Large intestine (tissue), 3 donors: ENCODE results near the gene BCKDK. TPM values are rescaled to one million over a fixed set of nuclear protein-coding genes. Genes with fewer than 3 reads are reported as not detected.

ENCODE experiments used
- DNase-seq, 2 donors: peaks; one replicate each; pipeline versions ENCODE4 v3.0.0 to v3.0.0-alpha.2; 2013
- H3K27ac ChIP-seq: one replicate; pipeline ENCODE4 v1.5.1; 2013; ENCODE audit warnings: low read length
- H3K27me3 ChIP-seq: 2 replicates; pipeline ENCODE4 v1.6.1; 2013; ENCODE audit warnings: low read length; ENCODE audit not compliant: control insufficient read depth, insufficient read depth
- H3K36me3 ChIP-seq: 2 replicates; pipeline ENCODE4 v1.6.1; 2013; ENCODE audit warnings: low read length; ENCODE audit not compliant: control insufficient read depth, insufficient read depth
- H3K4me1 ChIP-seq: one replicate; pipeline ENCODE4 v1.6.1; 2013; ENCODE audit warnings: low read length; ENCODE audit not compliant: control insufficient read depth, insufficient read depth
- H3K4me3 ChIP-seq: one replicate; pipeline ENCODE4 v1.5.1; 2013; ENCODE audit warnings: low read length
- H3K9me3 ChIP-seq: one replicate; pipeline ENCODE4 v1.6.1; 2013; ENCODE audit warnings: mild to moderate bottlenecking, low read depth, low read length, moderate library complexity; ENCODE audit not compliant: control insufficient read depth
- WGBS: methylation state at CpG from one replicate; pipeline ENCODE4 v1.1.5; 2013; ENCODE audit warnings: low lambda C conversion rate; ENCODE audit not compliant: insufficient coverage; 5-methylcytosine and 5-hydroxymethylcytosine counted together
- polyA plus RNA-seq: library from polyadenylated mRNA; unstranded; fragments of 120-200 nt; gene quantifications from one replicate; pipeline ENCODE4 v1.2.1, GENCODE V29; 2013

Gene BCKDK
- polyA plus RNA-seq, 1 donor = 26.5 TPM

DNA sequence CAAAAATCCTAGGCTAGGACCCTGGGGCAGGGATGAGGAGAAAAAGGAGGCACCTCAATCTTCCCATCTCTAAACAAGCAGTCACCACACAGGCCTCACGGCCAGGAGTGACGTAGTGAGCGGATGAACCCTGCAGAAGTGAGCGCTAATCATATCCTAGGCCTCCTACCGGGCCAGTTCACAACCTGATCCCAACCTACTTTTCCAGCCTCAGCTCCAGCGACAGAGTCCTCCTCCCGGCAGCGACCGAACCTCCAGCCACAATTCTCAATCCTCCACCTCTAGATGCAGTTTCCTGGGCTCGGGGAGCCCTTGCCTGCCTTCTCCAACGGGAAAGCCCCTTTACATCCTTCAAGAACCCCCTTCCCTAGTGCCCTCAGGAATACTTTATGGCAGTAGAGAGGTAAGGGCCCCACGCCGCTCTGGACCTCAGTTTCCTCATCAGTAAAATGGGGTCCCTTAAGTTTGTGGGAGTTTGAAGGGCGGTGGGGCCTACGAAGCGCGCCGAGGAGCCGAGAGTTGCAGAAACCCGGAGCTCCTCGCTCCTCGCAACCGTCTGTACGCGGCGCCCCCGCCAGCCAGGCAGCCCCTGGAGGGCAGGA, 35.5 kb upstream of the BCKDK start:
- WGBS = no CpG with 5 or more reads among the region's 27 CpGs
- H3K27ac ChIP-seq = peak overlapping the region; percentile 68
- H3K27me3 ChIP-seq = no peaks in the 10 kb centered on the region
- H3K4me3 ChIP-seq = peak overlapping the region; percentile 88
- H3K4me1 ChIP-seq = peaks cover 11% of the 10 kb centered on the region
- H3K9me3 ChIP-seq = peaks cover 4% of the 10 kb centered on the region
- DNase-seq = peak in 1 of 2 donors; percentile 30
- peaks cover 15% of the 10 kb centered on the region for H3K36me3 ChIP-seq

DNA sequence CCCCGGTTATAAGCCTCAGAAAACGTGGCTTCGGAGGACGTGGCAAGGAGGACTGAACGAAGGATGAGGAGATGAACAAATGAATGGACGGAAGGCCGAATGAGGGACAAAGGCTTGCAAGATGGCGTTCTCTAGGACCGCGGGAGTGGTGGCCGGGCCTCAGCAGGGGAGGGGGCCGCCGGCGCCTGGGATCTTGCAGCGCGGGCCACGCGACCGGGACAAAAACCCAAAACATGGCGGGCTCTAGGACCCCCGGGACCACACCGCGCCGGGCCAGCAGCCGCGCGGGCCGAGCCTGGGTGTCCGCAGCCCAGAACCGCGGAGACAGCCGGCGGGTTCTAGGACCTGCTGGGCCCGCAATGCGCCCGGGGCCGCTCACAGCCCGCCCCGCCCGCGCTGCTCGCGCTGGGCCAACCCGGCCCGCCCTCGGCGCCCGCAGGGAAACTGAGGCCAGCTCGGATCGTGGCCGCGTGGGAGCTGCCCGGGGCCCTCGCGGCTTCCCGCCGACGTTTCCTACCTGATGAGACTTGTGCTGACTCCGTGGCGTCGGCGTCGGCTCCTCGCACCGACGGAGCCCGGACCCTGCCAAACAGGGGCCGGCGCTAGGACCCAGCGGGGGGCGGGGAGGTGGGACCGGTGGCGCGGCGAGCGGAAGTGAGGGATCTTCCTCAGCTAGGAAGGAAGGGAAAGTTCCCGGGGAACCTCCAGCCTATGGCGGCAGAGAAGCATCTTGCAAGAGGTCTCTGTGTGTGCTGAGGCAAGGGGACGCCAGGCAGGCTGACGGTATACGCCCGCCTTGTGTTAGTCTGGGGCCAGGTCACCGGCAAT, 34.8 kb upstream of the BCKDK start:
- Histone ChIP-seq H3K36me3 (peaks cover 22% of the 10 kb centered on the region), H3K4me1 (peaks cover 11% of the 10 kb centered on the region), H3K4me3 (peak overlapping the region; percentile 88), H3K27me3 (no peaks in the 10 kb centered on the region), H3K27ac (peak overlapping the region; percentile 68), H3K9me3 (peaks cover 10% of the 10 kb centered on the region)
- DNase-seq = peak; percentile 86 to 97
- no CpG with 5 or more reads among the region's 83 CpGs for WGBS

DNA sequence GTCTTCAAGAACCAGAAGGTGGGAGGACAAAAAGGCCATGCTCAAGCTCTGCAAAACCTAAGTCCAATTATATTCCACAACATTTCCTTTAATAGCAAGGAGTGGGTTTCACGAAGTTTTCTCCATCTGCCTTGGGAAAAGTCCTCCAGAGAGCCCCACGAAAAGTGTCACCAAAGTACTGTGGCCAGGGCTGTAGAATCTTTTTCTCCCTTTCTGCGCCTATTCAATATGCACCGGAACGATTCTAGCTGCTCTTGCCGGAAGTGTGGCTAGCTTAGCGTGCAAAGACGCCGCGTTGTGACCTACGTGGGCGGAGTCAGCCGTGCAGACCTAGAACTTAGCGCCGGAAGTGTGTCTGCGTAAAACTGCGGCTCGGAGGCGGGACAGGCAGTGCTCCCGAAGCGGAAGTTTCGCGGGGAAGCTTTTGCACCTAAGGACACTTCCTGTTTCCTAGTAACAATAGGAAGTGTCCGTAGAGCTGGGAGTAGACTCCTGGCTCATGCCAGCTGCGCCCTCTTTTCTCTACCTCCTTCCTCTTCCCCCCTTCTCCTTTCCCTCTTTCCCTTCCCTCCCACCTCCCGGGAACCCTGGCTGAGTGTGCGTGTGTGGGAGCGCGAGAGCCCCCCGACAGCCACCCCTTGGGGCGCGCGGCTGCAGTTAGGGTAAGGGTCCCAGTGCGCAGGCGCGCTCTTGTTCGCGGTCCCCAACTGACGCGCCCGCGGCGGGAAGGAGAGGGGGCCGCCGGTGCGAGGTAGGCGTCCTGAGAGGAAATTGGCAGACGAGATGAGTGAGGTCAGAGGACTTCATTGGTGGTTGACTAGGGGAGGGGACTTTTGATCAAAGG, 34.0 kb upstream of the BCKDK start, which contains the start of the genes ZNF646 and ZNF668:
Gene ZNF646, plus strand, starts transcription at position 453 of the 844 bp plus-strand sequence. CDS start 1,903 bp downstream, outside the sequence.
Gene ZNF668, minus strand, starts transcription at position 271 of the 844 bp plus-strand sequence. CDS start 9,781 bp downstream, outside the sequence.
- H3K4me1 ChIP-seq = peaks cover 11% of the 10 kb centered on the region
- DNase-seq = peak; percentile 99
- peak within 1 kb of the TSS; percentile 68 for H3K27ac ChIP-seq
- H3K27me3 ChIP-seq = no peaks in the 10 kb centered on the region
- H3K9me3 ChIP-seq = peaks cover 10% of the 10 kb centered on the region
- H3K36me3 ChIP-seq = peaks cover 30% of the 10 kb centered on the region
- H3K4me3 ChIP-seq = peak within 1 kb of the TSS; percentile 88
- 0% methylated on average over 1 of the region's 48 CpGs for WGBS

DNA sequence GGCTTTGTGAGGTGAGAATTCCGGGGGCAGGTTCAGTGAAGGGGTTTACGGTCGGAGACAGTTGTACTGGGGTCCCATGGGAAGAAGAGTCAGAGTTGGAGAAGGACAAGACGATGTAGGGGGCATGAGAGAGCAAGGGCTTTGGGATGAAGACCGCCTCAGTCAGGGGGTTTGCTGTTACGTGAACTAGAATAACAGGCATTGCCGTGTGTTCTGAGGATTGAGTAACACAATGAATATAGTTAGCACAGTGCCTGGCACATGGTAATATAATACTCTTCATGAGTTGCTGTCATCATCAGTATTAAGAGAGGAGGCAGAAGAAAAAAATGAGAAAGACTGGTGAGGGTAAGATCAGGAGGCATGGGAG, 33.4 kb upstream of the BCKDK start:
- 0% methylated on average over 3 of the region's 7 CpGs for WGBS
- Histone ChIP-seq H3K27ac (peak overlapping the region; percentile 68), H3K36me3 (peaks cover 37% of the 10 kb centered on the region), H3K27me3 (no peaks in the 10 kb centered on the region), H3K4me1 (peaks cover 11% of the 10 kb centered on the region), H3K4me3 (peak overlapping the region; percentile 88), H3K9me3 (peaks cover 11% of the 10 kb centered on the region)
- DNase-seq = no peak

DNA sequence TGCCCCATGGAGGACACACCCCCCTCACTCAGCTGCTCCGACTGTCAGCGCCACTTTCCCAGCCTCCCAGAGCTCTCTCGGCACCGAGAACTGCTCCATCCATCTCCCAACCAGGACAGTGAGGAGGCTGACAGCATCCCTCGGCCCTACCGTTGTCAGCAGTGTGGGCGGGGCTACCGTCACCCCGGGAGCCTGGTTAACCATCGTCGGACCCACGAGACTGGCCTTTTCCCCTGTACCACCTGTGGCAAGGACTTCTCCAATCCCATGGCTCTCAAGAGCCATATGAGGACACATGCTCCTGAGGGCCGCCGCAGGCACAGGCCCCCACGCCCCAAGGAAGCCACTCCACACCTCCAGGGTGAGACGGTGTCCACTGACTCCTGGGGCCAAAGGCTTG, 31.9 kb upstream of the BCKDK start:
- Histone ChIP-seq H3K27ac (no peak overlapping the region), H3K4me1 (peaks cover 11% of the 10 kb centered on the region), H3K36me3 (peaks cover 52% of the 10 kb centered on the region), H3K9me3 (peaks cover 17% of the 10 kb centered on the region), H3K4me3 (no peak overlapping the region), H3K27me3 (no peaks in the 10 kb centered on the region)
- no peak for DNase-seq
- no CpG with 5 or more reads among the region's 16 CpGs for WGBS

DNA sequence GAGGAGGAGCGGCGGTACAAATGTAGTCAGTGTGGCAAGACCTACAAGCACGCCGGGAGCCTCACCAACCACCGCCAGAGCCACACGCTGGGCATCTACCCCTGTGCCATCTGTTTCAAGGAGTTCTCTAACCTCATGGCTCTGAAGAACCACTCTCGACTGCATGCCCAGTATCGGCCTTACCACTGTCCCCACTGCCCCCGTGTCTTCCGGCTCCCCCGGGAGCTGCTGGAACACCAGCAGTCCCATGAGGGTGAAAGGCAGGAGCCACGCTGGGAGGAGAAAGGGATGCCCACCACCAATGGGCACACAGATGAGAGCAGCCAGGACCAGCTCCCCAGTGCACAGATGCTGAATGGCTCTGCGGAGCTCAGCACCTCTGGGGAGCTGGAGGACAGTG, 31.2 kb upstream of the BCKDK start:
- Histone ChIP-seq H3K27me3 (no peaks in the 10 kb centered on the region), H3K27ac (no peak overlapping the region), H3K4me1 (peaks cover 9% of the 10 kb centered on the region), H3K36me3 (peaks cover 58% of the 10 kb centered on the region), H3K4me3 (no peak overlapping the region), H3K9me3 (peaks cover 17% of the 10 kb centered on the region)
- no CpG with 5 or more reads among the region's 13 CpGs for WGBS
- no peak for DNase-seq

DNA sequence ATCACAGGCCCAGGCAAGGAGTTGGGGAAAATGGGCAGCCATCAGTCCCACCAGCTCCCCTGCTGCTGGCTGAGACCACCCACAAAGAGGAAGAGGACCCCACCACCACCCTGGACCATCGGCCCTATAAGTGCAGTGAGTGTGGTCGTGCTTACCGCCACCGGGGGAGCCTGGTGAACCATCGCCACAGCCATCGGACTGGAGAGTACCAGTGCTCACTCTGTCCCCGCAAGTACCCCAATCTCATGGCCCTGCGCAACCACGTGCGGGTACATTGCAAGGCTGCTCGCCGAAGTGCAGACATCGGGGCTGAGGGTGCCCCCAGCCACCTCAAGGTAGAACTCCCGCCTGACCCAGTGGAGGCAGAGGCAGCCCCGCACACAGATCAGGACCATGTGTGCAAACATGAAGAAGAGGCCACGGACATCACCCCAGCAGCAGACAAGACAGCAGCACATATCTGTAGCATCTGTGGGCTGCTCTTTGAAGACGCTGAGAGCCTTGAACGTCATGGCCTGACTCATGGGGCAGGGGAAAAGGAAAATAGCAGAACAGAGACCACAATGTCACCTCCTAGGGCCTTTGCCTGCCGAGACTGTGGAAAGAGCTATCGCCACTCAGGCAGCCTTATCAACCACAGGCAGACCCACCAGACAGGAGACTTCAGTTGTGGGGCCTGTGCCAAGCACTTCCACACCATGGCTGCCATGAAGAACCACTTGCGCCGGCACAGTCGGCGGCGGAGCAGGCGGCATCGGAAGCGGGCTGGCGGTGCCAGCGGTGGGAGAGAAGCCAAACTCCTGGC, 30.4 kb upstream of the BCKDK start:
- Histone ChIP-seq H3K4me3 (no peak overlapping the region), H3K36me3 (peaks cover 66% of the 10 kb centered on the region), H3K4me1 (peaks cover under 1% of the 10 kb centered on the region), H3K27ac (no peak overlapping the region), H3K27me3 (no peaks in the 10 kb centered on the region), H3K9me3 (peaks cover 17% of the 10 kb centered on the region)
- WGBS = no CpG with 5 or more reads among the region's 30 CpGs
- no peak for DNase-seq

DNA sequence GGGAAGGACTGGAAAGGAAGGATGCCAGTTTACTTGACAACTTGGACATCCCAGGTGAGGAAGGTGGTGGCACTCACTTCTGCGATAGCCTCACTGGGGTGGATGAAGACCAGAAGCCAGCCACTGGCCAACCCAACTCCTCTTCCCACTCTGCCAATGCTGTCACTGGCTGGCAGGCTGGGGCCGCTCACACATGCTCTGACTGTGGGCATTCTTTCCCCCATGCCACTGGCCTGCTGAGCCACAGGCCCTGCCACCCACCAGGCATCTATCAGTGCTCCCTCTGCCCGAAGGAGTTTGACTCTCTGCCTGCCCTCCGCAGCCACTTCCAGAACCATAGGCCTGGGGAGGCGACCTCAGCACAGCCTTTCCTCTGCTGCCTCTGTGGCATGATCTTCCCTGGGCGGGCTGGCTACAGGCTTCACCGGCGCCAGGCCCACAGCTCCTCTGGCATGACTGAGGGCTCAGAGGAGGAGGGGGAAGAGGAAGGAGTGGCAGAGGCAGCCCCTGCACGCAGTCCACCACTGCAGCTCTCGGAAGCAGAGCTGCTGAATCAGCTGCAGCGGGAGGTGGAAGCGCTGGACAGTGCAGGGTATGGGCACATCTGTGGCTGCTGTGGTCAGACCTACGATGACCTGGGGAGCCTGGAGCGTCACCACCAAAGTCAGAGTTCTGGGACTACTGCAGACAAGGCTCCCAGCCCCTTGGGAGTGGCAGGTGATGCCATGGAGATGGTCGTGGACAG, 29.4 kb upstream of the BCKDK start:
- no peaks in the 10 kb centered on the region for H3K4me1 ChIP-seq
- WGBS = no CpG with 5 or more reads among the region's 15 CpGs
- H3K9me3 ChIP-seq = peaks cover 17% of the 10 kb centered on the region
- peaks cover 70% of the 10 kb centered on the region for H3K36me3 ChIP-seq
- no peak overlapping the region for H3K4me3 ChIP-seq
- H3K27ac ChIP-seq = no peak overlapping the region
- no peak for DNase-seq
- no peaks in the 10 kb centered on the region for H3K27me3 ChIP-seq

DNA sequence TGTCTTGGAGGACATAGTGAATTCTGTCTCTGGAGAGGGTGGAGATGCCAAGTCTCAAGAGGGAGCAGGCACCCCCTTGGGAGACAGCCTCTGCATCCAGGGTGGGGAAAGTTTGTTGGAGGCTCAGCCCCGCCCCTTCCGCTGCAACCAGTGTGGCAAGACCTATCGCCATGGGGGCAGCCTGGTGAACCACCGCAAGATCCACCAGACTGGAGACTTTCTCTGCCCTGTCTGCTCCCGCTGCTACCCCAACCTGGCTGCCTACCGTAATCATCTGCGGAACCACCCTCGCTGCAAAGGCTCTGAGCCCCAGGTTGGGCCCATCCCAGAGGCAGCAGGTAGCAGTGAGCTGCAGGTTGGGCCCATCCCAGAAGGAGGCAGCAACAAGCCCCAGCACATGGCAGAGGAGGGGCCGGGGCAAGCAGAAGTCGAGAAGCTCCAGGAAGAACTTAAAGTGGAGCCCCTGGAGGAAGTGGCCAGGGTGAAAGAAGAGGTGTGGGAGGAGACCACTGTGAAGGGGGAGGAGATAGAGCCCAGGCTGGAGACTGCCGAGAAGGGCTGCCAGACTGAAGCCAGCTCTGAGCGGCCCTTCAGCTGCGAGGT, 28.7 kb upstream of the BCKDK start:
- Histone ChIP-seq H3K27me3 (no peaks in the 10 kb centered on the region), H3K4me3 (no peak overlapping the region), H3K9me3 (peaks cover 16% of the 10 kb centered on the region), H3K4me1 (no peaks in the 10 kb centered on the region), H3K27ac (no peak overlapping the region), H3K36me3 (peaks cover 77% of the 10 kb centered on the region)
- DNase-seq = no peak
- no CpG with 5 or more reads among the region's 13 CpGs for WGBS
